Tongue (tissue), 2 donors: Measurements from ENCODE around the gene WFDC12. TPM values are rescaled to one million over a fixed set of nuclear protein-coding genes. Genes with fewer than 3 reads are reported as not detected.
A peak's percentile ranks its signal among the peaks of the same experiment; 100 is the strongest.

Source experiments
- DNase-seq: peaks from one replicate; pipeline ENCODE4 v3.0.0-alpha.2; 2015
- total RNA-seq: library from RNA; depleted of rRNA; stranded (reverse); fragments of >200 nt; gene quantifications from one replicate; pipeline ENCODE4 v1.2.3, GENCODE V29; 2014

Gene WFDC12
- total RNA-seq, 1 donor from 2014 or later = not detected

GRCh38 chr20:45088247-45088646 is 36.0 kb downstream of the WFDC12 start:
- DNase-seq = peak; percentile 24

GRCh38 chr20:45087814-45088213 is 36.5 kb downstream of the WFDC12 start:
- DNase-seq = peak; percentile 66

- DNase-seq = peak; percentile 35
Measured at GRCh38 chr20:45087097-45087790, 37.0 kb downstream of the WFDC12 start.

GRCh38 chr20:45085867-45086266 is 38.4 kb downstream of the WFDC12 start:
- DNase-seq = no peak

GRCh38 chr20:45085289-45085688 is 39.0 kb downstream of the WFDC12 start:
- no peak for DNase-seq

- DNase-seq = no peak
Measured at GRCh38 chr20:45083127-45083526, 41.1 kb downstream of the WFDC12 start.

GRCh38 chr20:45082468-45082867 is 41.8 kb downstream of the WFDC12 start:
- no peak for DNase-seq

GRCh38 chr20:45080867-45081624 is 43.2 kb downstream of the WFDC12 start:
- DNase-seq = no peak

- DNase-seq = no peak
Measured at GRCh38 chr20:45077559-45077958, 46.7 kb downstream of the WFDC12 start.

Other genes with a start within 250 kb of the WFDC12 start
- 82.2 TPM for gene YWHAB, start 238.8 kb downstream of the WFDC12 start, total RNA-seq
- 6.4 TPM for gene PABPC1L, start 214.4 kb downstream of the WFDC12 start, total RNA-seq
- 8.1 TPM for gene TOMM34, start 164.1 kb downstream of the WFDC12 start, total RNA-seq
- 24.4 TPM for gene STK4, start 158.0 kb downstream of the WFDC12 start, total RNA-seq
- gene KCNS1, start 23.3 kb downstream of the WFDC12 start, total RNA-seq = 1.1 TPM
- gene WFDC5, start 9.3 kb downstream of the WFDC12 start, total RNA-seq = not detected
- gene PI3, start 50.4 kb upstream of the WFDC12 start, total RNA-seq = not detected
- not detected for gene SEMG1, start 82.6 kb upstream of the WFDC12 start, total RNA-seq
- gene SEMG2, start 96.9 kb upstream of the WFDC12 start, total RNA-seq = not detected
- gene SLPI, start 130.1 kb upstream of the WFDC12 start, total RNA-seq = 181 TPM
- not detected for gene RBPJL, start 182.4 kb upstream of the WFDC12 start, total RNA-seq
- gene MATN4, start 183.8 kb upstream of the WFDC12 start, total RNA-seq = 1.1 TPM
- gene SDC4, start 224.0 kb upstream of the WFDC12 start, total RNA-seq = 26.9 TPM
- gene SYS1, start 238.7 kb upstream of the WFDC12 start, total RNA-seq = 20.0 TPM